ENCODE measurements around the gene SND1.

SND1 gene

DNA sequence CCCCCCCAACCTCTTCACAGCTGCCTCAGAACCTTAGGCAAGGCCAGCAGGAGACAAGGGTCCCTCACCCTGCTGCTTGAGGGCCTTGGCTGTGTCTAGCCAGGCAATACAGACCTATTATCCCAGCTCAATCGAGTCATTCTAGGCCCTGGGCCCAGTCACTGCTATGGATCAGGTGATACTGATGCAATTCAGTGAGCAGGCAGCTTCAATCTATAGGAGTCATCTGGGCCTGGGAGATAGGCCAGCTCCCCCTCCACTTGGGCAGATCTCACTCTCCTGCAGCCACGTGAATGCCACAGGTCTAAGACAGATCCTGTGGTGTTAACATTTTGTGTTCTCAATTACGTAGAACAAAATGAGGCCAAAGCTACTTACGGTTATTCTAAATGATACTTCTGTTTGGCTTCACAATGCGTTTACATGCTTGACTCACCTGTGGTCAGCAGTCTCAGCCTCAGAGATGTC is 447.2 kb downstream of the SND1 start:
- Histone ChIP-seq H3K4me3 (ENCODE audit: low read depth, low read length) (no peak overlapping the region), H3K9me3 (ENCODE audit: severe bottlenecking) (no peaks in the 10 kb centered on the region), H3K27ac (no peak overlapping the region), H3K27me3 (ENCODE audit: insufficient read depth, low read depth, severe bottlenecking) (no peaks in the 10 kb centered on the region), H3K36me3 (no peaks in the 10 kb centered on the region)
- TF ChIP-seq CTCF (IDR thresholded peaks at IDR 0.05; ENCODE audit: low read depth, low read length), result no peak
- DNase-seq, result no peak

- no peaks in the 10 kb centered on the region for H3K9me3 ChIP-seq (ENCODE audit: severe bottlenecking)
Observed at GRCh38 chr7:128100225-128100948, 448.4 kb downstream of the SND1 start.

DNA sequence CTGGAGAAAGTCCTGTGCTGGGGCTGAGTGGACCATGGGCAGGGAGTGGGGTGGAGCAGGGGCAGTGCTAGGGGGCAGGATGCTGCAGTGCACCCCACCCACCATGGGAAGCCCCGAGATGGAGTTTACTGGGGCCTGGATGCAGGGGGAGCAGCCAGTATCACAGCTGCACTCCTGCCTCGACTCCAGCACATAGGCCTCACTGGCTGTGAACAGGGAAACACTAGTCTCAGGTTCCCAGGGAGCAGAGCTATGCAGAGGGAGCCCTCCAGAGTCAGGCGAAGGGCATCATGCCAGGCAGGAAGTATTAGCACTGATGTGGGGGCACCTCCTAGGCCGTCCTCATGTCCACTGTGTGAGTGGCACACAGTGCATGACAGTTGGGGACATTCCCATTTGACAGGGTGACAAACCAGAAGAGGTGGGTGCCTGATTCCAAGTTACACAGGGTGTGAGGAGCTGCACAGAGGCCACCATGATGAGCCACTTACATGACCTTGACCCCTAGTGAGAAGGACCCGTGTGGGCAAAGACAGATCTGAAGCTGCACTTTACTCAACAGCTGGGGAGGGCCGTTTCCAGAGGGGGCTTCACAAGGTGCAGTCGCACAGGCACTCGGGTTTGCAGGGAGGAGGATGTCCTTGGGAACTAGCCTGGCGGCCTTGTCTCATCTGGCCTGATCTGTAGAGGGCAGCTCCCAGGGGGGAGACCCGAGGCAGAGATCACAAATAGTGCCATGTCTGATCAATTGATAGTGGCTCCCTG is 449.1 kb downstream of the SND1 start:
- Histone ChIP-seq H3K36me3 (no peaks in the 10 kb centered on the region), H3K9me3 (ENCODE audit: severe bottlenecking) (no peaks in the 10 kb centered on the region), H3K27ac (no peak overlapping the region), H3K4me3 (ENCODE audit: low read depth, low read length) (no peak overlapping the region), H3K27me3 (ENCODE audit: insufficient read depth, low read depth, severe bottlenecking) (no peaks in the 10 kb centered on the region)
- TF ChIP-seq CTCF (IDR thresholded peaks at IDR 0.05; ENCODE audit: low read depth, low read length), result no peak
- no peak for DNase-seq

More at GRCh38 chr7:128100225-128100948, 448.4 kb downstream of the SND1 start:
- H3K27me3 ChIP-seq (ENCODE audit: insufficient read depth, low read depth, severe bottlenecking), result no peaks in the 10 kb centered on the region
- no peak for TF ChIP-seq CTCF (IDR thresholded peaks at IDR 0.05; ENCODE audit: low read depth, low read length)
- H3K36me3 ChIP-seq, result no peaks in the 10 kb centered on the region
- DNase-seq, result no peak
- H3K27ac ChIP-seq, result no peak overlapping the region
- no peak overlapping the region for H3K4me3 ChIP-seq (ENCODE audit: low read depth, low read length)

GRCh38 chr7:128102490-128103291 is 450.7 kb downstream of the SND1 start:
- H3K27ac ChIP-seq, result no peak overlapping the region
- no peaks in the 10 kb centered on the region for H3K9me3 ChIP-seq (ENCODE audit: severe bottlenecking)
- no peak overlapping the region for H3K4me3 ChIP-seq (ENCODE audit: low read depth, low read length)
- no peaks in the 10 kb centered on the region for H3K36me3 ChIP-seq
- H3K27me3 ChIP-seq (ENCODE audit: insufficient read depth, low read depth, severe bottlenecking), result no peaks in the 10 kb centered on the region
- no peak for DNase-seq
- no peak for TF ChIP-seq CTCF (IDR thresholded peaks at IDR 0.05; ENCODE audit: low read depth, low read length)

GRCh38 chr7:128103498-128104107 is 451.6 kb downstream of the SND1 start:
- no peak for TF ChIP-seq CTCF (IDR thresholded peaks at IDR 0.05; ENCODE audit: low read depth, low read length)
- no peaks in the 10 kb centered on the region for H3K27me3 ChIP-seq (ENCODE audit: insufficient read depth, low read depth, severe bottlenecking)
- no peaks in the 10 kb centered on the region for H3K9me3 ChIP-seq (ENCODE audit: severe bottlenecking)
- no peaks in the 10 kb centered on the region for H3K36me3 ChIP-seq
- no peak overlapping the region for H3K4me3 ChIP-seq (ENCODE audit: low read depth, low read length)
- DNase-seq, result no peak
- H3K27ac ChIP-seq, result no peak overlapping the region
